ENCODE measurements around the gene FRG2B. TPM values are rescaled to one million over a fixed set of nuclear protein-coding genes. Genes with fewer than 3 reads are reported as not detected.

FRG2B gene
- total RNA-seq, 4 donors from 2014 or later = not detected

DNA sequence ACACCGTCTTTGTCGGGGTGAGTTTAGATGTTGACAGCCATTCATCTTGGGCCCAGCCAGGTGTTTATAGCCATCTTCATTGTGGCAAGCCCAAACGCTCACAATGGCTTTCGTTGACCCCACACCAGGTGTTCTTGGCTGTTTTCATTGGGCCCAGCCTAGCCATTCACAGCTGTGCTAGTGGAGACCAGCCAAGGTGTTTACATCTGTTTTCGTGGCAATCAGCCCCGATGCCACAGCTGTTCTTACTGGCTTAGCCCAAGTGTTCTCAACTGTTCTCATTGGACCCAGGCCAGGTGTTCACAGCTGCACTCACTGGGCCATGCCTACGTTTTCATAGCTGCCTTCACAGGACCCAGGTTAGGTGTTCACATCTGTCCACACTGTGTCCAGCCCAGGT is 7.7 kb downstream of the FRG2B start:
- Histone ChIP-seq H3K4me3 (no peak overlapping the region), H3K27me3 (no peaks in the 10 kb centered on the region), H3K9me3 (no peaks in the 10 kb centered on the region), H3K4me1 (no peaks in the 10 kb centered on the region), H3K27ac (no peak overlapping the region), H3K36me3 (no peaks in the 10 kb centered on the region)
- TF ChIP-seq, protein P1, sequence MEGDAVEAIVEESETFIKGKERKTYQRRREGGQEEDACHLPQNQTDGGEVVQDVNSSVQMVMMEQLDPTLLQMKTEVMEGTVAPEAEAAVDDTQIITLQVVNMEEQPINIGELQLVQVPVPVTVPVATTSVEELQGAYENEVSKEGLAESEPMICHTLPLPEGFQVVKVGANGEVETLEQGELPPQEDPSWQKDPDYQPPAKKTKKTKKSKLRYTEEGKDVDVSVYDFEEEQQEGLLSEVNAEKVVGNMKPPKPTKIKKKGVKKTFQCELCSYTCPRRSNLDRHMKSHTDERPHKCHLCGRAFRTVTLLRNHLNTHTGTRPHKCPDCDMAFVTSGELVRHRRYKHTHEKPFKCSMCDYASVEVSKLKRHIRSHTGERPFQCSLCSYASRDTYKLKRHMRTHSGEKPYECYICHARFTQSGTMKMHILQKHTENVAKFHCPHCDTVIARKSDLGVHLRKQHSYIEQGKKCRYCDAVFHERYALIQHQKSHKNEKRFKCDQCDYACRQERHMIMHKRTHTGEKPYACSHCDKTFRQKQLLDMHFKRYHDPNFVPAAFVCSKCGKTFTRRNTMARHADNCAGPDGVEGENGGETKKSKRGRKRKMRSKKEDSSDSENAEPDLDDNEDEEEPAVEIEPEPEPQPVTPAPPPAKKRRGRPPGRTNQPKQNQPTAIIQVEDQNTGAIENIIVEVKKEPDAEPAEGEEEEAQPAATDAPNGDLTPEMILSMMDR (IDR thresholded peaks at IDR 0.05) = no peak
- no peak for TF ChIP-seq POLR2A (IDR thresholded peaks at IDR 0.05)
- DNase-seq = no peak

DNA sequence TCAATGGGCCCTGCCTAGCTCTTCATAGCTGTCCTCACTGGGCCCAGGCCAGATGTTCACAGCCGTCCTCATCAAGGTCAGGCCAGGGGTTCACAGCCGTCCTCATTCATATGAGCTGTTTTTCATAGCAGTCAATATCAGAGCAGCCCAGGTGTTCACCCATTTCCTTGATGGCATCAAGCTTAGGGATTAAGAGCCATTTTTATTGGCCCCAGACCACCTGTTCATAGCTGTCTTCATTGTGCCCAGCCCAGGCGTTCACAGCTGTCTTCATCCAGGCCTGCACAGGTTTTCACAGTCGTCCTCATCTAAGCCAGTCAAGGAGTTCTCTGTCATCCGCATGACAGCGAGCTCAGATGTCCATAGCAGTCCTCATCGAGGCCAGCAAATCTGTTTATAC is 9.4 kb downstream of the FRG2B start:
- Histone ChIP-seq H3K4me1 (no peaks in the 10 kb centered on the region), H3K27ac (no peak overlapping the region), H3K27me3 (no peaks in the 10 kb centered on the region), H3K36me3 (no peaks in the 10 kb centered on the region), H3K4me3 (no peak overlapping the region), H3K9me3 (no peaks in the 10 kb centered on the region)
- TF ChIP-seq, protein P1 (IDR thresholded peaks at IDR 0.05) = no peak
- TF ChIP-seq POLR2A (IDR thresholded peaks at IDR 0.05) = no peak
- no peak for DNase-seq

GRCh38 chr10:133616371-133617130 is 10.0 kb downstream of the FRG2B start:
- Histone ChIP-seq H3K4me3 (no peak overlapping the region), H3K9me3 (no peaks in the 10 kb centered on the region), H3K27ac (no peak overlapping the region), H3K4me1 (no peaks in the 10 kb centered on the region), H3K36me3 (no peaks in the 10 kb centered on the region), H3K27me3 (no peaks in the 10 kb centered on the region)
- TF ChIP-seq, protein P1 (IDR thresholded peaks at IDR 0.05) = no peak
- TF ChIP-seq POLR2A (IDR thresholded peaks at IDR 0.05) = no peak
- DNase-seq = no peak

DNA sequence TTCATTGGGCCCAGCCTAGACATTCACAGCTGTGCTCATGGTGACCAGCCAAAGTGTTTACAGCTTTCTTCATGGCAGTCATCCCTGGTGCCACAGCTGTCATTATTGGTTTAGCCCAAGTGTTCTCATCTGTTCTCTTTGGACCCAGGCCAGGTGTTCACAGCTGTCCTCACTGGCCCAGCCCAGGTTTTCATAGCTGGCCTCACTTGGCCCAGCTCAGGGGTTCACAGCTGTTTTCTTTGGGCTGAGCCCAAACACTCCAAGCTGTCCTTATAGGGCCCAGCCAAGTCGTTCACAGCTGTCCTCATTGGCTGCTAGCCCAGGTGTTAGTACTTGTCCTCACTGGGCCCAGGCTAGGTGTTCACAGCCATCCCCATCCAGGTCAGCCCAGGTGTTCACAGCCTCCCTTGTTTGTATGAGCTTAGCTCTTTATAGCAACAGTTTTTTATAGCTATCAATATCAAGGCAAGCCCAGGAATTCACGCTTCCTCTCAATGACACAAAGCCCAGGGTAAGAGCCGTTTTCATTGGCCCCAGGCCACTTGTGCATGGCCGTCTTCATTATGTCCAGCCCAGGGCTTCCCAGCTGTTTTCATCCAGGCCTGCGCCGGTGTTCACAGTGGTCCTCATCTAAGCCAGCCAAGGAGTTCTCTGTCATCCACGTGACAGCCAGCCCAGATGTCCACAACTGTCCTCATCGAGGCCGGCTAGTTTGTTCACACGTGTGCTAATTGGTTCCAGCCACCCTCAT is 11.6 kb downstream of the FRG2B start:
- no peak for DNase-seq
- no peaks in the 10 kb centered on the region for H3K27me3 ChIP-seq
- no peaks in the 10 kb centered on the region for H3K4me1 ChIP-seq
- no peaks in the 10 kb centered on the region for H3K36me3 ChIP-seq
- H3K9me3 ChIP-seq = no peaks in the 10 kb centered on the region
- TF ChIP-seq POLR2A (IDR thresholded peaks at IDR 0.05) = no peak
- TF ChIP-seq, protein P1 (IDR thresholded peaks at IDR 0.05) = no peak
- H3K27ac ChIP-seq = no peak overlapping the region
- no peak overlapping the region for H3K4me3 ChIP-seq

DNA sequence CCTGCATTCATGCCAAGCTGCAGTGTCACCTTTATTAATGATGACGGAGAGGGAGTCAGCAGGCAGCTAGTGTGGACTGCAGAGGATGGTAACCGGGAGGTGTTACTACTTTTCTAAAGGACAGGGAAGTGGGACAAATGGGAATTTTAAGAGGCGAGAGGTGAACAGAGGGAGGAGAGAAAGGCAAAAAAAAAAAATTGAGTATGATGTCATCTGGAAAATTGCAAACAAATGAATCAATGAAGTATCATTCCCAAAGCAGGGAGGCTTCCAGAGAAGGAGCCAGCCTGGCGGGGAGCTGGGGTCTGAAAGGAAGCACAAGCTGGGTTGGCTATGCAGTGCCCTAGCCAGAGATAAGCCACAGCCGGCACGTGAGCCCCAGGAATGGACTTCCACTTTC is 12.9 kb downstream of the FRG2B start:
- H3K27ac ChIP-seq = no peak overlapping the region
- no peaks in the 10 kb centered on the region for H3K27me3 ChIP-seq
- H3K36me3 ChIP-seq = no peaks in the 10 kb centered on the region
- DNase-seq = no peak
- H3K9me3 ChIP-seq = no peaks in the 10 kb centered on the region
- no peaks in the 10 kb centered on the region for H3K4me1 ChIP-seq
- no peak overlapping the region for H3K4me3 ChIP-seq
- TF ChIP-seq, protein P1 (IDR thresholded peaks at IDR 0.05) = no peak
- no peak for TF ChIP-seq POLR2A (IDR thresholded peaks at IDR 0.05)

Measured in Peyer's patch (tissue), 4 donors.